PFSK-1 (cell line): Measurements from ENCODE around the gene ACTL7B.

Experiments used
- FOXP2 ChIP-seq: optimal IDR thresholded peaks from 2 replicates; pipeline ENCODE3; 2011; ENCODE audit warnings: borderline replicate concordance, control low read depth, inconsistent platforms; ENCODE audit not compliant: insufficient read depth; ENCODE audit errors: extremely low read length, extremely low read depth
- POLR2AphosphoS5 ChIP-seq: IDR thresholded peaks from 2 replicates; pipeline ENCODE4 v1.6.1; 2012; ENCODE audit warnings: low read depth, mild to moderate bottlenecking, control low read depth, low read length, moderate library complexity

GRCh38 chr9:108903420-108904103 is 47.8 kb upstream of the ACTL7B start:
- TF ChIP-seq POLR2AphosphoS5 (no peak), FOXP2 (no peak)
